Stimulated activated CD8-positive, alpha-beta memory T cell treated with anti-CD3 and anti-CD28 coated beads, Interleukin-7, amount 100 ng/mL, for 1 hour (primary cell): Measurements from ENCODE around the gene TSHZ1.

Experiments used
- DNase-seq, 2 donors: peaks; one replicate each; pipeline ENCODE4 v3.0.0-alpha.2; 2020; ENCODE audit warnings: low read depth in 2 of 2

TSHZ1 gene

DNA sequence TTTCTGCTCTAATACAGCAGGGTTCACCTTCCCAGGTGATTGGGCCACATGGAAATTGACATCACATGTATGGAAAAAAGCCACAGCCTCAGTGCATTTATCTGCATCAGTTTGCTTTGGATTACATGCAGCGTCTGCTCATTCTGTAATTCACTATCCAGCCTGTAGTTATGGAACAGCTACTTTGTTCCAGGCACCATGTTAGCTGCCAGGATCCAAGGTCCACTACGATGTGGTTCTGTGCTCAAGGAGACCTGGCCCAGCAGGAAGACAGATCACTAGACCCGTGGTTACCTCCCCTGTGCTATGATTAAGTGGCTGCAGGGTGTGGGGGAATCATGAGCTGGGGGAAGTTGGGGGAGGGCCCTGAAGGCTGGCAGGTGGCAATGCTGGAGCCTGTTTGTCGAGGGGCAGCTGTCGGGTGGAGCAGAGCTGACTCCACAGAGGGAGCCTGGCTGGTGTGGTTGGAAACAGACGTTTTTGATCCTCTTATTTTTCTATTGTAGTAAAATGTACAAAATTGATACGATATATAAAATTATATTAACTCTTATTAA is 58.6 kb downstream of the TSHZ1 start:
- no peak for DNase-seq

GRCh38 chr18:75269696-75270095 is 59.1 kb downstream of the TSHZ1 start:
- no peak for DNase-seq

- DNase-seq = no peak
Measured at GRCh38 chr18:75271952-75272351, 61.4 kb downstream of the TSHZ1 start.

GRCh38 chr18:75273817-75274216 is 63.2 kb downstream of the TSHZ1 start:
- no peak for DNase-seq

DNA sequence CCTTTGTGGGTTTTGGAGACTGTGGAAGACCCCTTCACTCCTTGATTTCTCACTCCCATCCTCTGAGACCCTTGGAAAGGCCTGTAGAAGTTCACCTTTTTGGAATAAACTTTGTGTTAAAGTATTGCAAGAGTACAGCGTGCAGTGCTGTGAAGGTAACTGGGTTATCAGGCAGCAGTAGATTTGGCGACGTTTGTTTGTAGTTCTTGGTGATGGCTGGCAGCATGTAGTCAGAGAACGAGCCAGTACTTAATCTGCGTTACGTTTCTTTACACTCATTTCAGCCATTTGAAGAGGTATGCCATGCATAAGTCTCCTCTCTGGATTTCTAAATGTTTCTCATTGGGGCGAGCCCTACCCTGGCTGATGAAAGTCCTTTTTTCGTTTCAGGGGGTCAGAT is 64.6 kb downstream of the TSHZ1 start:
- DNase-seq = no peak

- no peak for DNase-seq
Measured at GRCh38 chr18:75276818-75277609, 66.4 kb downstream of the TSHZ1 start.

- no peak for DNase-seq
Measured at GRCh38 chr18:75277610-75277928, 67.0 kb downstream of the TSHZ1 start.

DNA sequence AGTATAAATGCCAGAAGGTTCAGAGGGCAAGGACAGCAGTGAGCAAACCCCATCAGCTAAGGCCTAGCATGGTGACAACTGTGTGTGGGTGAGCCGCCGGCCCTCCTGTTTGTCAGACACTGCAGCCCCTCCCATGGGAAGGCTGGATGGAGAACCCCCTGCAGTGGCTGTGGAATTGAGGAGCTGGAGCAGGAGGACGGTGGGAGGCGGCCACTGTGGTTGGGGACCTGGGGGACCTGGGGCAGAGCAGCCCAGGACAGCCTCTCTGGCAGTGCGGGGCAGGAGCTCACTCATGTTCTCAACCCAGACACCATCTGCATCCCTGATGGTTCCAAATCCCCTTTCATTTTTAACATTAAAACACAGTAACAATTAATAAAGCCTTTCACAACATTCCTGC is 68.8 kb downstream of the TSHZ1 start:
- DNase-seq = no peak

- no peak for DNase-seq
Measured at GRCh38 chr18:75280427-75281280, 70.1 kb downstream of the TSHZ1 start.

- no peak for DNase-seq
Measured at GRCh38 chr18:75282746-75283145, 72.1 kb downstream of the TSHZ1 start.

DNA sequence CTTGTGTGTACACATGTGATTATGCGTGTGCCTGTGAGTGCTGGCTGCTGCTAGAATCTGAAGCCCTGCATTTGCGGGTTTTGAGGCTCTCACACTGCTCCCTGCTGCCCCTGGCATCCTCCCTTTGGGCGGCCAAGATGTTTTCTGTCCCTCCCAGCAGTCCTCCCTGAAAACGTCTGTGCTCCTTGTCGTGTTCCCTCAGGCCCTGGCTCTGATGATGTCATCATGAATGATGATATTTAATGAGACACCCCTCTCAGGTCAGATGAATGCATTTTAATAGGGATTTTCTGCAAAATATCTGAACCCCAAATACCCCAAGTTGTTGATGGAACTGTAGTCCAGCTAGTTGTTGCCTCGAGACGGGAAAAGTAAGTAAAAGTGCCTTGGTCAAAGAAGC is 73.1 kb downstream of the TSHZ1 start:
- no peak for DNase-seq

DNA sequence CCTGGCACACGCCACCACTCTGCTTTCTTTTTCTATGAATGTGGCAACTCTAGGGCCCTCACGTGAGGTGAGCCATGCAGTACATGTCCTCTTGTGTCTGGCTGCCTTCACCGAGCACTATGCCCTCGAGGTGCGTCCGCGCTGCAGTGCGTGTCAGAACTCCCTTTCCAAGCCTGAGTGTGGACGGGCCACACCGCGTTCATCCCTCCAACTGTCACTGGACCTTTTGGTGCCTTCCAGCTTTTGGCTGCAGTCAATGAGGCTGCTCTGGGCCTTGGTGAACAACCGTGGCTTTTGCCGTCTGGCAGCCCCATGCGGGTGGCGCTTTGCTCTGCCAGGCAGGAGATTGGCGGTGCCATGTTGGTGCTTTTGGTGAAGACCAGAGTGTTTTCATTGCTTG is 74.0 kb downstream of the TSHZ1 start:
- DNase-seq = no peak

DNA sequence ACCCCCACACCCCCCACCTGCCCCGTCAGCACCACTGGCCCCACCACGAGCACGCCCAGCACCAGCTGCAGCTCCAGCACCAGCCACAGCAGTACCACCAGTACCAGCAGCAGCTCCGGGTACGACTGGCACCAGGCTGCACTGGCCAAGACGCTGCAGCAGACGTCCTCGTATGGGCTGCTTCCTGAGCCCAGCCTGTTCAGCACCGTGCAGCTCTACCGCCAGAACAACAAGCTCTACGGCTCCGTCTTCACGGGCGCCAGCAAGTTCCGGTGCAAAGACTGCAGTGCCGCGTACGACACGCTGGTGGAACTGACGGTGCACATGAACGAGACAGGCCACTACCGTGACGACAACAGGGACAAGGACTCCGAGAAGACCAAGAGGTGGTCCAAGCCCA is 75.3 kb downstream of the TSHZ1 start:
- no peak for DNase-seq

- DNase-seq = no peak
Measured at GRCh38 chr18:75287006-75287405, 76.4 kb downstream of the TSHZ1 start.

- no peak for DNase-seq
Measured at GRCh38 chr18:75287700-75288099, 77.1 kb downstream of the TSHZ1 start.

- DNase-seq = no peak
Measured at GRCh38 chr18:75289761-75290160, 79.2 kb downstream of the TSHZ1 start.

- no peak for DNase-seq
Measured at GRCh38 chr18:75290737-75291358, 80.3 kb downstream of the TSHZ1 start.

DNA sequence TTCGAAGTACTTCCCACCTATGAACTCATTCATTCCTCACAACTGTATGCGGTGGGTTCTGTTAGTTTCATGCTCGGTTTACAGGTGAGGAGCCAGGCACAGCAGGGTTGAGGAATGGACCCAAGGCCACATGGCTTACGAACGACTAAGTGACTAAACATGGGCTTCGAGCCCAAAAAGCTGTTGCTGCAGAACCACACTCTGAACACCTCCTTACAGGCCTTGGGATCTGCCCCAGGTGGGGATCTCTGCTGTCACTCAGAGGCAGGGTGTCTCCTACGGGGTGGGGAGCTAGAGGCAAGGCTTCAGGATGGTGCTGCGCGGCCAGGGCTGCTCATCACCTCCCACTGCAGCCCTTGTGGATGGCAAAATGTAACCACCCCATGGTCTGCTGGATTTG is 80.9 kb downstream of the TSHZ1 start:
- no peak for DNase-seq

GRCh38 chr18:75293591-75293990 is 83.0 kb downstream of the TSHZ1 start:
- no peak for DNase-seq

- DNase-seq = no peak
Measured at GRCh38 chr18:75297731-75298130, 87.1 kb downstream of the TSHZ1 start.

GRCh38 chr18:75304678-75305557 is 94.3 kb downstream of the TSHZ1 start:
- DNase-seq = no peak

GRCh38 chr18:75305984-75306383 is 95.4 kb downstream of the TSHZ1 start:
- no peak for DNase-seq
